Mammary epithelial cell (primary cell): Measurements from ENCODE around the gene MED19.

ENCODE experiments used
- EZH2 ChIP-seq: IDR thresholded peaks from 2 replicates; pipeline ENCODE4 v1.6.1; 2012; ENCODE audit warnings: low read length, inconsistent platforms, borderline replicate concordance
- TF ChIP-seq, protein P1 (sequence below), 2 donors: IDR thresholded peaks in 1 of 2; conservative IDR thresholded peaks in 1 of 2; 2 replicates each; pipeline ENCODE4 v1.5.1; 2011 to 2012; ENCODE audit warnings: inconsistent platforms in 2 of 2, low read length in 2 of 2, mild to moderate bottlenecking in 2 of 2, control low read depth in 1 of 2, low read depth in 1 of 2; ENCODE audit not compliant: insufficient read depth in 1 of 2; ENCODE audit errors: extremely low read depth in 1 of 2

DNA sequence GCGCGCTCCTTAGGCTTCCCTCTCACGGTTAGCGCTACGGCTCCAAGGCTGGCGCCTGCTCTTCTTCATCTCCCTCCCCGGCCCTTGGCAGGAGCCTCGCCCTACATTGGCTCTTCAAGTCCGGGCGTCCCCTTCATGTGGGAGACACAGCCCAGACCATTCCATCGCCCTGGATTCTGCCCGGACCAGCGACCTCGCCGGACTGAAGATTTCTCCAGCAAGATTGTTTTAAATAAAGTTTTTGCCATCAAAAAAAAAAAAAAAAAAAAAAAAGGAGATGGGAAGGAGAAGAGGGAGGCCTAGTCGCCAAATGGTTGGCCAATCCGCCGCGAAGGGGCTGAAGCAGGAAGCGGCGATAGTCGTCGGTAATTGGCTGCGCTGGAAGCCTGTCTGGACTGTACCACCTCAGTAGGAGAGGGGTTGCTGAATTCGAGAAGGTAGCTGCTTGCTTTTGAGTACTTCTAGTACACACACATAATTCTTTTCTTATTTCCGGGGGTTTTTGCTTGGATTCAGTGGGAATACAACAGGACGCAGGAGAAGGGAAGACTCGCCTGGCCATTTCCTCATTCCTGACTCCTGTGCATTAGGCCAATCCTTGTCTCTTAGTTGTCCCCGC is 44.8 kb downstream of the MED19 start:
- no peak for TF ChIP-seq EZH2
- TF ChIP-seq, protein P1, sequence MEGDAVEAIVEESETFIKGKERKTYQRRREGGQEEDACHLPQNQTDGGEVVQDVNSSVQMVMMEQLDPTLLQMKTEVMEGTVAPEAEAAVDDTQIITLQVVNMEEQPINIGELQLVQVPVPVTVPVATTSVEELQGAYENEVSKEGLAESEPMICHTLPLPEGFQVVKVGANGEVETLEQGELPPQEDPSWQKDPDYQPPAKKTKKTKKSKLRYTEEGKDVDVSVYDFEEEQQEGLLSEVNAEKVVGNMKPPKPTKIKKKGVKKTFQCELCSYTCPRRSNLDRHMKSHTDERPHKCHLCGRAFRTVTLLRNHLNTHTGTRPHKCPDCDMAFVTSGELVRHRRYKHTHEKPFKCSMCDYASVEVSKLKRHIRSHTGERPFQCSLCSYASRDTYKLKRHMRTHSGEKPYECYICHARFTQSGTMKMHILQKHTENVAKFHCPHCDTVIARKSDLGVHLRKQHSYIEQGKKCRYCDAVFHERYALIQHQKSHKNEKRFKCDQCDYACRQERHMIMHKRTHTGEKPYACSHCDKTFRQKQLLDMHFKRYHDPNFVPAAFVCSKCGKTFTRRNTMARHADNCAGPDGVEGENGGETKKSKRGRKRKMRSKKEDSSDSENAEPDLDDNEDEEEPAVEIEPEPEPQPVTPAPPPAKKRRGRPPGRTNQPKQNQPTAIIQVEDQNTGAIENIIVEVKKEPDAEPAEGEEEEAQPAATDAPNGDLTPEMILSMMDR (conservative IDR thresholded peaks at IDR 0.05 in 1 of 2, IDR thresholded peaks at IDR 0.05 in 1 of 2; ENCODE audit: extremely low read depth in 1 of 2, insufficient read depth in 1 of 2, low read depth in 1 of 2, low read length in 2 of 2), result no peak
